Activated T-helper 1 cell treated with anti-CD3 and anti-CD28 coated beads, Interleukin-12 subunit alpha, Interleukin-12 subunit beta, Interleukin-2, Interleukin-4 antibody, amounts not matched to agents 30 ng/mL and 10 ng/mL and 1 ng/mL, durations not matched to agents 14 hours and 24 hours and 36 hours (primary cell): ENCODE results near the gene PARD3B. TPM values are rescaled to one million over a fixed set of nuclear protein-coding genes. Genes with fewer than 3 reads are reported as not detected.

Experiments used
- DNase-seq: peaks from one replicate; pipeline ENCODE4 v3.0.0; 2021; ENCODE audit warnings: low spot score
- H3K27ac Mint-ChIP-seq: one replicate; pipeline ENCODE4 v1.8.0; 2021; ENCODE audit warnings: mild to moderate bottlenecking, mixed read lengths
- H3K27me3 Mint-ChIP-seq: one replicate; pipeline ENCODE4 v1.8.0; 2022; ENCODE audit warnings: mild to moderate bottlenecking, moderate library complexity, mixed read lengths; ENCODE audit not compliant: insufficient read depth
- H3K36me3 Mint-ChIP-seq: one replicate; pipeline ENCODE4 v1.8.0; 2021; ENCODE audit warnings: low read depth, mixed read lengths
- H3K4me1 Mint-ChIP-seq: one replicate; pipeline ENCODE4 v1.8.0; 2021; ENCODE audit warnings: low read depth, mixed read lengths
- H3K4me3 Mint-ChIP-seq: one replicate; pipeline ENCODE4 v1.8.0; 2021; ENCODE audit warnings: mild to moderate bottlenecking, moderate library complexity, mixed read lengths
- H3K9me3 Mint-ChIP-seq: one replicate; pipeline ENCODE4 v1.8.0; 2021; ENCODE audit warnings: mixed read lengths
- intact Hi-C: fragments of 100-400 bp; cut with micrococcal nuclease; formaldehyde crosslinking; loops from one replicate; pipeline ENCODE4 v1.15.1; 2024
- total RNA-seq: library from RNA; stranded (reverse); gene quantifications from 2 replicates; pipeline ENCODE4 v1.2.3, GENCODE V29; 2022

Gene PARD3B
- total RNA-seq, 1 donor from 2014 or later = 0.26 TPM

DNA sequence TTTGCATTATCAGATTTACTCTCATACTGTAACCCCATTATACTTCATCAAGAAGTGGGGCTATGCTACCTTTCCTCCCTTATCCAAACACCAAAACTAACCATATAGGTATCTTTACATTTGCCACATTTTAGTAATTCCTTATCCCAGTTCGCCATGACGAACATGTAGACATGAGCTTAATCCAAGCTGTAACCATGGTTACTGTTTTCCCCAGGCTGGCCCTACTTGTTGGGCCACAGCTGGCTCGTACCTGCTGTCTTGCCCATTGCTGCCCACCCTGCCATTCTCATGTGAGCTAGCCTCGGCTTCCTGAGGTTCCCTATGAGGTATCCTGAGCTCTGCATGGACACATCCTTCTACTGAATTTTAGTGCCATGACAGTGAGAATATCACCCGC, 117.7 kb downstream of the PARD3B start:
- Mint-ChIP-seq H3K9me3 (no peaks in the 10 kb centered on the region), H3K4me3 (no peak overlapping the region), H3K36me3 (no peaks in the 10 kb centered on the region), H3K27ac (no peak overlapping the region), H3K27me3 (peaks cover 2% of the 10 kb centered on the region), H3K4me1 (no peaks in the 10 kb centered on the region)
- intact Hi-C loops = no loop called here
- DNase-seq = no peak

DNA sequence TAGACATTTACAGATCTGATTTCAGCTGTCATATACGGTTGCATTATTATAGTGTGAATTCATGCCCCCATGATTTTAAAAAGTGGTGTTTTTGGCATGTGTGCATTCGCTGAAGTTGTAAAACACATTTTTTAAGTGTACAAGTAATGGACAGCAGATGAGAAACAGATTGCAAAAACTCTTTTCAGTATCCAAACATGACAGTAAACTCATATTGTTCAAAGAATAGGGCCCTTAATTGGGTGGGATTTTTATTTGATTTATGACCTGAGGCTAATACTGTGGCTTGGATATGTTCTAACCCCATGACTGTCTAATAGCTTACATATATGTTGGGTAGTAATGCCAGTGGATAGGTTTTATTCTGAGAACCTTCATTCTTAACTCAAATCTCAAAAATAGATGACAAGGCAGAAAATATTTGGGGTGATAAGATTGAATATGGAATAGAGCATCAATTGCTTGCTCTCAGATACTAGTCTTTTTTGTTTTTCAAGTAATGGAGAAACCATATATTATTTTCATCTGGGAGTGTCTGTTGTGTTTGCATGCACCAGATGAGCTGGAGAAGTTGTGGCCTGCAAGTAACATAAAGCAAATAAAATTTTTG, 118.6 kb downstream of the PARD3B start:
- intact Hi-C loops = no loop called here
- no peaks in the 10 kb centered on the region for H3K9me3 Mint-ChIP-seq
- H3K27ac Mint-ChIP-seq = no peak overlapping the region
- no peaks in the 10 kb centered on the region for H3K4me1 Mint-ChIP-seq
- H3K4me3 Mint-ChIP-seq = no peak overlapping the region
- H3K27me3 Mint-ChIP-seq = peaks cover 2% of the 10 kb centered on the region
- no peak for DNase-seq
- H3K36me3 Mint-ChIP-seq = no peaks in the 10 kb centered on the region

DNA sequence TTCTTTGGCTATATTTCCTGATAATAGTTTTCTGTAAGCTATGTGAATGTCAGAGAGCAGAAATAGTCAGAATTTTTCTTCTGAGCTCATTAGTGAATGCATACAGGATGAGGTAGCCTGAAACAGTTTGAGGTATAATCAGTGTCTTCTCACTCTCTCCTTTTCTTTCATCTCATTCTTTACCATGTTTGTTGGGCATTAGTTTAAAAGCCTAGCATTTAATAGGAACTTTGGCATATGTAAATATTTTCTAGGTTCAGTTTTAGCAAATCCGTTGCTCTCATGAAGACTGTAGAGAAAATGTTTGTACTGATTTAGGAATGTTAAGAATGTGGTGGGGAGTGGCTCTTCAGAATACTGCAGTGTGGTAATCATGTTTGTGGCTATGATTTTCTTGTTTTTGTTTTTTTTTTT, 119.4 kb downstream of the PARD3B start:
- Mint-ChIP-seq H3K4me1 (no peaks in the 10 kb centered on the region), H3K27ac (no peak overlapping the region), H3K9me3 (no peaks in the 10 kb centered on the region), H3K4me3 (no peak overlapping the region), H3K36me3 (no peaks in the 10 kb centered on the region), H3K27me3 (peaks cover 2% of the 10 kb centered on the region)
- DNase-seq = no peak
- intact Hi-C loops = no loop called here

DNA sequence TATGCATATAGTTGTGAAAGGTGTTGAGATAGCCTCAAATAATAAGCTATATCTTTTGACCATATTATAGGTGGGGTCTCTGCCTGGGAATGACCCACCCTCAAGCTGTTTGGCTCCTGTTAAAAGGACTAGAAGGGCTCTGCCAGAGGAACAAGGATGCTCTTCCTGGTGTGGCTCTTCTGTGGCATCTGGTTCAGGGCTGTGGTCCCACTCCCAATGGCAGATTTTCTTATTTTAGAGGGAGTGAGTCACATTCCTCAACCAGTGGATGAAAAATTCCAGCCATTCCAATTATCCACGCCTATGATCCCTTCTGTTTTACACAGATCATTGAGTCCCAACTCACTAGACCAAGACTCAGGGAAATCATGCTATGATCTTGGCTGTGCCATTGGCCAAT, 119.9 kb downstream of the PARD3B start:
- no peak for DNase-seq
- Mint-ChIP-seq H3K36me3 (no peaks in the 10 kb centered on the region), H3K4me3 (no peak overlapping the region), H3K27me3 (peaks cover 2% of the 10 kb centered on the region), H3K27ac (no peak overlapping the region), H3K4me1 (no peaks in the 10 kb centered on the region), H3K9me3 (no peaks in the 10 kb centered on the region)
- intact Hi-C loops = no loop called here

DNA sequence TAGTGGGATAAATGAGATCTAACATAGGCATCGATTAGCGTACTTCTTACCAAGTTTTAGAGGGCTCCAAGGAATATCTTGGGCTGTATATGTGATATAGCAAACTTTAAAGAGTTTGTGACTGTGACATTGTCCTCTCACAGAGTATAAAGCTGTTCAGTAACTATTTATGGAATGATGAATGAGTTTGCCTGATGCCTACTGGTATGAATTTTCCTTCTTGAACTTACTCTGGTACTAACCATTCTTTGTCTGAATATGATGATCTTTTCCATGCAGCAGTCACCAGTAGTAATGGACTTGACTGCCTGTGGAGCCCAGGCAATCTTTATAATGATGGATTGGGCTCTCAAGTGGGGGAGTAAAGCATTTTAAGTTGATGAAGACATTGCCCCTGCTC, 120.5 kb downstream of the PARD3B start:
- Mint-ChIP-seq H3K4me1 (no peaks in the 10 kb centered on the region), H3K36me3 (no peaks in the 10 kb centered on the region), H3K4me3 (no peak overlapping the region), H3K9me3 (no peaks in the 10 kb centered on the region), H3K27me3 (peaks cover 2% of the 10 kb centered on the region), H3K27ac (no peak overlapping the region)
- intact Hi-C loops = no loop called here
- no peak for DNase-seq

DNA sequence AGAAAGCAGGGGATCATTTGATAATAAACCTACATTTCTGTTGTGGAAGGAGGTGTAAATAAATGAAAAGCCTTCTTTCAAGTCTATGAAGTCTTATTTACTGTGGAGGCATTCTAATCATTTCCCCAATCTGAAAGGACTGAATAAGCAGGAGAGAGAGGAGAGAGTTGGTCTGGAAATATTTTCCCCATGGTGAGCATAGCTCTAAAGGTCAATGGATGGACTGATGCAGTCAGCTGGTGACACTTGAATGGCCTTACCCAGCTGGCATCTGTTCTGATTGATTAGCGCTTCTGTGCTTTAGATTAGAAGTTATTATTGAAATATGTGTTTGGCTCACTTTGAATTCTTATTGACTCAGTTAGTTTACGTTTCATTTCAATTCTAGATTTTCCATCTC, 122.7 kb downstream of the PARD3B start:
- Mint-ChIP-seq H3K27ac (no peak overlapping the region), H3K4me1 (no peaks in the 10 kb centered on the region), H3K36me3 (no peaks in the 10 kb centered on the region), H3K27me3 (no peaks in the 10 kb centered on the region), H3K9me3 (no peaks in the 10 kb centered on the region), H3K4me3 (no peak overlapping the region)
- intact Hi-C loops = no loop called here
- DNase-seq = no peak

DNA sequence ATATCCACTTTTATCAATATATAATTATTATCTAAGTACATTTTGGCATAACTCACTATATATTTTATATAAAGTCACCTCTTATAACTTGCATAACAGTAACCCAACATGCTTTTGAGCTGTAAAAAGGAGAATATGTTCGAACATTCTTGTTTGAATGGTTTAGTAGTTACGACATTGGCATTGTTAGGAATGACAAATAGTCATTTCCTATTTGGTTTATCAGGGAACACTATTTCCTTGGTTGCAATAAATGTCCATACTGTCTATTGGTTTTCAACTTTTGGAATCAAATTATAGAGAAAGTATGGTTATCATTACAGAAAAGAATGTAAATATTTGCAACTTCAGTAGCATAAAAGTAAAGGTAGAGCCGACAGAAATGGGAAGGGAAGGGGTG, 124.1 kb downstream of the PARD3B start:
- H3K36me3 Mint-ChIP-seq = no peaks in the 10 kb centered on the region
- H3K9me3 Mint-ChIP-seq = no peaks in the 10 kb centered on the region
- no peaks in the 10 kb centered on the region for H3K27me3 Mint-ChIP-seq
- H3K4me1 Mint-ChIP-seq = no peaks in the 10 kb centered on the region
- H3K27ac Mint-ChIP-seq = no peak overlapping the region
- intact Hi-C loops = no loop called here
- no peak overlapping the region for H3K4me3 Mint-ChIP-seq
- no peak for DNase-seq

DNA sequence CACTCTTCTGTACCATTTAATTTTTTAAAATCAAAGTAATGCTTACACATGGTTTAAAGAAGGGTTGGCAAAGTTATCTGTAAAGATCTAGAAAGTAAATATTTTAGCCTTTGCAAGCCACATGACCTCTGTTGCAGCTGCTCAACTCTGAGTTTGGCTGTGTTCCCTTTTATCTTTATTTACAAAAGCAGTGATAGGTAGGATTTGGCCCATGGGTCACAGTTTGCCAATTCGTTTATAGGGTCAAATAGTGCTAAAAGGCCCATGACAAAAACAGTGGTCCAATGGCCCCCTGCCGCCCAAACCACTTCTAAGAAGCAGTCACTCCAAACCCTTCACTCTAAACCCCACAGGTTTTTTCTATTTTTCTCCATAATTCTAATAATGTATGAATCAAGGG, 124.8 kb downstream of the PARD3B start:
- no peaks in the 10 kb centered on the region for H3K36me3 Mint-ChIP-seq
- intact Hi-C loops = no loop called here
- H3K27ac Mint-ChIP-seq = no peak overlapping the region
- no peak for DNase-seq
- H3K4me3 Mint-ChIP-seq = no peak overlapping the region
- no peaks in the 10 kb centered on the region for H3K9me3 Mint-ChIP-seq
- H3K27me3 Mint-ChIP-seq = no peaks in the 10 kb centered on the region
- no peaks in the 10 kb centered on the region for H3K4me1 Mint-ChIP-seq

DNA sequence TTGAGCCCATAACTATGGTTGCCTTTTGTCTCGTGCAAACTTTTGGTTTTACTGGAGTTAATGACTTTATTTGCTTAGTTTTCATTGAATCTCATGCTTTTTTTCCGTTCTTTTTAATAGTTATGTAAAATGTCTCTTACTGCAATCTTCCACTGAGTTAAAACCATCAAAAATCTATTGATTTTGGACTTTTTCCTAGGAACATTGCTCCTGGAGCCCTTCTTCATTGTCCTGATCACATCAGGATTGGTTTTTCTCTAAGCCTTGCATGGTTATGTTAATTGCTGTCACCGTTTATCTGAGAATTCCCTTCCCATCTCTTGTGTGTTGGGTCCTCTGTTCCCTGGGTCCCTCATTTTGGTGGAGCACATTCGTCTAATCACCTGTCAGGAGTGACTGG, 125.5 kb downstream of the PARD3B start:
- Mint-ChIP-seq H3K4me3 (no peak overlapping the region), H3K4me1 (no peaks in the 10 kb centered on the region), H3K27ac (no peak overlapping the region), H3K27me3 (no peaks in the 10 kb centered on the region), H3K36me3 (no peaks in the 10 kb centered on the region), H3K9me3 (no peaks in the 10 kb centered on the region)
- intact Hi-C loops = no loop called here
- no peak for DNase-seq

DNA sequence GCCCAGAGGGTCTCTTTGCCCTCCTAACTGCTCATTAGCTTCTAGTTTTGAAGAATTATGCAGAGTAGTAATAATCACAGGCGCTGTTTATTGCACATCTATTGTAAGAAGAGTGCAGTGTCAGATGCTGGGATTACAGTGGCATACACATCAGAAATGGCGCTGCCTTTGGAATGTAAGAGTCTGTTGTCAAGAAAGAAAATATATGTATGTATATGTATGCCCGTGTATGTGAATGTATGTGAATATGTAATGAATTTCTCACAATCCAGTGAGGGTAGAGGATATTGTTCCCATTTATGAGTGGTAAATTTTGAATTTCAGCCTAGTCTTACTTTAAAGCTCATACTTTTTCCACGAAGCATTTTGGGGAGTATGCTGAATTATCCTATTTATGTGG, 127.5 kb downstream of the PARD3B start:
- DNase-seq = no peak
- Mint-ChIP-seq H3K27ac (no peak overlapping the region), H3K9me3 (no peaks in the 10 kb centered on the region), H3K4me1 (no peaks in the 10 kb centered on the region), H3K36me3 (no peaks in the 10 kb centered on the region), H3K4me3 (no peak overlapping the region), H3K27me3 (peaks cover 2% of the 10 kb centered on the region)
- intact Hi-C loops = no loop called here

DNA sequence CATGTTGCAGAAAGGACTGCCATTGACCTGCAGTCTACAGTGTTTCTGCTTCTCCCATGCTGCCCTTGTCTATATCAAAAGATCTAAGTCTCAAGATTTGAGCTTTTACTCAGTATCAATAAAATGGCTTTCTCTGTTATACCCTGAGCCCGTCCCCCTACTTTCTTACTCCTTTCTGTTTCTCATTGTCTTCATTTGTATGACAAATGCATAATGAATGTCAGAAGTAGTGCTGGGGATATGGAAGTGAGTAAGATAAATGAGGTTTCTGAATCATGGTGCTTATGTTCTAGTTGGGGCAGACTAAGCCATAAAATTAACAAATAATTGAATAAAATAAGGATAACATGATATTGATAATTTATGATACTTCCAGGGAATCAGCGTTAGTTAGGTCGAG, 128.6 kb downstream of the PARD3B start:
- peaks cover 2% of the 10 kb centered on the region for H3K27me3 Mint-ChIP-seq
- no peaks in the 10 kb centered on the region for H3K4me1 Mint-ChIP-seq
- H3K36me3 Mint-ChIP-seq = no peaks in the 10 kb centered on the region
- no peak overlapping the region for H3K27ac Mint-ChIP-seq
- no peak overlapping the region for H3K4me3 Mint-ChIP-seq
- intact Hi-C loops = no loop called here
- H3K9me3 Mint-ChIP-seq = no peaks in the 10 kb centered on the region
- no peak for DNase-seq

DNA sequence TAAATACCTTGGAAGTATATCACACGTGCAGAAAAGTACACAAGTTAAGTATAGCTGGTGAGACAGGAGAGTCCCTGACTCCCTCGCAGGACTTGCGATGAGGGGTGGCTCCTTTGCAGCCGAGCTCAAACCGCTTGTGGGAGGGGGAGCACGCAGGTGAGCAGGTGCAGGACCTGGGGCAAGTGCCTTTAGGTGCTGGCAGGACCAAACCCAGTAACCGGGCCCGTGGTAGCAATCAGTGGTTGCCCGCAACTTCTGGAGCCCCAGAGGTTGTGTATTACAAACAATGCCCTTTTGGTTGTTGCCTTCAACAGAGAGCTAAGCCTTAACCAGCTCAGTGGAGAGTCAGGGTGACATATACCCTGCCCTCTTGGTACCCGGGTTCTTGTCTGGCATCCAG, 132.8 kb downstream of the PARD3B start:
- H3K36me3 Mint-ChIP-seq = no peaks in the 10 kb centered on the region
- intact Hi-C loops = no loop called here
- peaks cover 5% of the 10 kb centered on the region for H3K27me3 Mint-ChIP-seq
- H3K9me3 Mint-ChIP-seq = no peaks in the 10 kb centered on the region
- H3K4me3 Mint-ChIP-seq = no peak overlapping the region
- H3K4me1 Mint-ChIP-seq = no peaks in the 10 kb centered on the region
- DNase-seq = no peak
- H3K27ac Mint-ChIP-seq = no peak overlapping the region

DNA sequence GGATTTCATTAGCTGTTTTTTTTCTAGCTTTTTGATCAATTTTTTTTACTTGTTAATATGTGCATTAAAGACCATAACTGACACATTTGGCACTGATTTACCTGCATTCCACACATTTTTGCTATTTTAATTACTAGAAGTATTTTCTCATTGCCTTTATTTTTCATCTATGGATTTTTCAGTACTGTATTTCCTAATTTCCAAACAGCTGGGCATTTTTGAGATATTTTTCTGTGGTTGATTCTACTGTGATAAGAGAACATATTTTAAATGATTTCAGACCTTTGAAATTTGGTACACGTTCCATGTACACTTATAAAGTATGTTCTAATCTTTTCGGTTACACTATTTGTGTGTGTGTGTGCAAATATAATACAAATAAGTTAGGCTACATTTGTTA, 135.3 kb downstream of the PARD3B start:
- Mint-ChIP-seq H3K4me3 (no peak overlapping the region), H3K9me3 (no peaks in the 10 kb centered on the region), H3K36me3 (no peaks in the 10 kb centered on the region), H3K27ac (no peak overlapping the region), H3K27me3 (peaks cover 5% of the 10 kb centered on the region), H3K4me1 (no peaks in the 10 kb centered on the region)
- intact Hi-C loops = no loop called here
- DNase-seq = no peak

DNA sequence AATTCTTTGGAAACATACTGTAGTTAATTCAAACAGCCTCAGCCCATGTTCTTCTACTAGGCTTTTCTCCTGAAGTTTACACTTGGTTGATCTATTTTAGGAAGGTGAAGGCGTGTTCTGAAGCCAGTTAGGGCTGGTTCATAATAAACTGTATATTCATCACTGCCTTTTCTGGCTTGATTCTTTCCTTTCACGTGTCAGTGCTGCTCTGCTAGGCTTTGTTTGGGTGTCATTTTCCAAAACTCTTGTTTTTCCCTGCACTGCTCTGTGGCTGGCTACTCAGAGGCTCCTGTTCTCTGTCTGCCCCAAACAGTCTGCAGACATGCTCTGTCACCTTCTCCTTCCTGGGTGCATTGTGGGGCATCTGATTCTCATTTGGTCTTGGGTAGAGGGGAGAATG, 136.1 kb downstream of the PARD3B start:
- Mint-ChIP-seq H3K27ac (no peak overlapping the region), H3K9me3 (no peaks in the 10 kb centered on the region), H3K4me3 (no peak overlapping the region), H3K27me3 (peaks cover 5% of the 10 kb centered on the region), H3K36me3 (no peaks in the 10 kb centered on the region), H3K4me1 (no peaks in the 10 kb centered on the region)
- intact Hi-C loops = no loop called here
- no peak for DNase-seq
